Testis (tissue), 2 donors: ENCODE data around the gene DCDC1.

Source experiments
- POLR2A ChIP-seq: fragments of 450-650 bp; IDR thresholded peaks from one replicate; pipeline ENCODE4 v1.6.1; 2017; ENCODE audit warnings: antibody characterized with exemption, mild to moderate bottlenecking, moderate library complexity
- TF ChIP-seq, protein P1 (sequence below), 3 experiments: fragments of 450-650 bp in 2 of 3; fragments of 200-600 bp in 1 of 3; sonication (generic) in 1 of 3; IDR thresholded peaks; one replicate each; pipeline ENCODE4 v1.5.1; 2016 to 2019; ENCODE audit warnings: antibody characterized with exemption in 3 of 3, mild to moderate bottlenecking in 2 of 3, moderate library complexity in 1 of 3

DNA sequence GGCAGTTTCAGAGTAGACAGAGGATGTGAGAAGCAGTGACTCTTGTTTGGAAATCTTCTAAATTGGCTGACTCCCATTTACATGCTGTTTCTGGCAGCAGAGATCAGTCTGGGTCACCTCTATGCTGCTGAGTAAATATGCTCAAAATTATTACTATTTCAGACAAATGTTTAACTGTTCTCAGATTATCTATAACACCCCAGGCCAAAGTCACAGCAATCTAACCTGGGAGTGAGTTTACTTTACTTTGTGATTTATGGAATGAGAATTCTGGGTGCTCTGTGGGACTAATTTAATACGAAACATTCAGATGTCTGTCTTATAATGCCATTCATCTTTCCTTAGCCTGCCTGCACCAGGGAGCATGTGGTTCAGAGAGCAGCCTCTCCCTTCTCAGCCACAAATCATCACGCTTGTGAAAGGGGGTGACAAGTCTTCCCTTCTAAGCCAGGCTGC is 500.9 kb downstream of the DCDC1 start:
- TF ChIP-seq, protein P1, sequence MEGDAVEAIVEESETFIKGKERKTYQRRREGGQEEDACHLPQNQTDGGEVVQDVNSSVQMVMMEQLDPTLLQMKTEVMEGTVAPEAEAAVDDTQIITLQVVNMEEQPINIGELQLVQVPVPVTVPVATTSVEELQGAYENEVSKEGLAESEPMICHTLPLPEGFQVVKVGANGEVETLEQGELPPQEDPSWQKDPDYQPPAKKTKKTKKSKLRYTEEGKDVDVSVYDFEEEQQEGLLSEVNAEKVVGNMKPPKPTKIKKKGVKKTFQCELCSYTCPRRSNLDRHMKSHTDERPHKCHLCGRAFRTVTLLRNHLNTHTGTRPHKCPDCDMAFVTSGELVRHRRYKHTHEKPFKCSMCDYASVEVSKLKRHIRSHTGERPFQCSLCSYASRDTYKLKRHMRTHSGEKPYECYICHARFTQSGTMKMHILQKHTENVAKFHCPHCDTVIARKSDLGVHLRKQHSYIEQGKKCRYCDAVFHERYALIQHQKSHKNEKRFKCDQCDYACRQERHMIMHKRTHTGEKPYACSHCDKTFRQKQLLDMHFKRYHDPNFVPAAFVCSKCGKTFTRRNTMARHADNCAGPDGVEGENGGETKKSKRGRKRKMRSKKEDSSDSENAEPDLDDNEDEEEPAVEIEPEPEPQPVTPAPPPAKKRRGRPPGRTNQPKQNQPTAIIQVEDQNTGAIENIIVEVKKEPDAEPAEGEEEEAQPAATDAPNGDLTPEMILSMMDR (IDR thresholded peaks at IDR 0.05) = no peak
- TF ChIP-seq POLR2A = no peak
